ENCODE data around the gene SENP1.

SENP1 gene

DNA sequence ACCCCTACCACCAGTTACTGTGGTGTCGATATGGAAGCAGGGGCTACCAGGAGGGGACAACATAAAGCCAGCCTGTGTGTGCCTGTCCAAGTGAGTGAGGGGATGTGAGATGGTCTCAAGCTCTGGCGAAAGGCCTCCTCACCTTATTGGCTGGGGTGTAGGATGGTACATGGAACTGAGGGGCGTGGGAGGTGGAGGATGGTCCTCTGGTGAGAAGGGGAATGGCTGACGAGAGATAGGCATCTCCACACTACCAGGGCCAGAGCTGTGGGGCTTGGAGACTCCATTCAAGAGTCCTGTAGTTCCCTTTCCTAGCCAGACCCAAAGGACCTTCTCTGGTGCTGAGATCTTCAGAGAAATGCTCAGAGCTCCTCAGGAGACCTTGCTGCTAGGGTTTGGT, 69.1 kb downstream of the SENP1 start:
- no peak for DNase-seq (ENCODE audit: low read depth)

- DNase-seq (ENCODE audit: low read depth): no peak
These were observed 70.8 kb downstream of the SENP1 start for GRCh38 chr12:48034835-48035805.

DNA sequence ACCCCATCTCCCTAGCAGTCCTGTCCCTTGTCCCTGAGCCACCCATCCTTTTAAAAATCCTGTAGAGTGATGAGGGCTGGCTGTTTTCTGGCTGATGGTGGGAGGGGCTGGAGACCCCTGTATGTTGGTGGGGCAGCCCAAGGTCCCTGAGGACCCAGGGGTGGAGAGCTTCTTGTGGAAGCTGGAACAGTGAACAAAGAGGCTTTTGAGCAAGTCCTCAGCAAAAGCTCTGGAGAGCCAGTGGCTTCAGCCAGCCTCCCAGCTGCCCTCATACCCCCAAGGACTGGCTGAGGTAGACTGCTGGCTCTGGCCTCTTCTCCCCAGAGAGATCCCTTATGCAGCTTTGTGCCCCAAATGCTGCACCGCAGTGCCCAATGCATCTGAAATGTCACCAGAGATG, 72.4 kb downstream of the SENP1 start:
- no peak for DNase-seq (ENCODE audit: low read depth)

- DNase-seq (ENCODE audit: low read depth): no peak
These were observed 73.3 kb downstream of the SENP1 start for GRCh38 chr12:48032597-48032996.

GRCh38 chr12:48031135-48031960, 74.5 kb downstream of the SENP1 start:
- no peak for DNase-seq (ENCODE audit: low read depth)

DNA sequence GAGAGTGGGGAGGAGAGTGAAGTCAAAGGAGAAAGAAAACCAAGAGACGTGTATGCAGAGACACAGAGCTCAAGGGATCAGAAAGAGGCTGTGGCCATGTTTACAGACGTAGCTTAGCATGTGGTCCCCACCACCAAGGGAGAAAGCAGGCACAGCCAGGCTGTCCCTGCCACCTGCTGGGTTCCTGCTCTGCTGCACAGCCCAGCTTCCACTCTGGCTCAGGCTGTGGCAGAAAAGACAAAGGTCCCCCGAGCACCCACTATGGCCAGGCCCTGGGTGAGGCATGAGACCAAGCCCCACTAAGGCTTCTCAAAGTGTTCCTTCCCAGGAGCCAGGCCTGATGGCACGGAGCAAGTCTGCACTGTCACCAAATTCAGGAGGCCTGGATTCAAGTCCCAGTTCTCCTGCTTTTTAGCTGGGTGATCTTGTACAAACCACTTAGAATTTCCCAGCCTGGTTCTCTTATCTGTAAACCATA, 75.7 kb downstream of the SENP1 start:
- no peak for DNase-seq (ENCODE audit: low read depth)

DNA sequence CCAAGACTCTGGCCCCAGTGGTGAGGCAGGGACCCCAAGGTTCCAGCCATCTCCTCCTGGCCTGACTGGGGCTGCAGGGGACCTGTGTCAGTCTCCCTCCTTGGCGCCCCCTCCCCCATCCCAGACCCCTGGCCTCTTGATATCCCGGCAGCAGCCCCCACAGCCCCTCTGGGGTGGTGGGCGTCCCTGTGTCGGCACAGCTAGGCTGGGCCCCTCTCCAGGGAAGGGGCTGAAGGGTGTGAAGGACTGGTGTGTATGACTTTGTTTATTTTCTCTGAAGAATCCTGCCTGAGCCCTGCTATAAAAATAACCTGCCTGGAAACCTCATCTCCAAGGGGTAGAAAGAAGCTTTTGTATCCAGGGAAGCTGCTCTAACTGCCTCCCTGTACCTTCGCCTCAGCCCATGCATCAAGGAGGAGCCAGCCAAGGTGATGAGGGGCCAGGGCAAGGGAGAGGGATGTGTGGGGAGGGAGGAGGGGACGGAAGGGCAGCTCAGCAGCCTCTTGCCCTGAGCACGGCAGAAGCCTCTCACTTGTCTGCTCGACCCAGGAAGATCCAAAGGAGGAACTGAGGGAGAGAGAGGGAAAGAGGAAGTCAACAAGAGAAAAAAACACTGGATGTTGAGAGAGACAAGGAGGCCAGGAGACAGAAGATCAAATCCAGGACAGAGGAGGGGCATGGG, 76.2 kb downstream of the SENP1 start:
- no peak for DNase-seq (ENCODE audit: low read depth)

- DNase-seq (ENCODE audit: low read depth): no peak
These were observed 77.1 kb downstream of the SENP1 start for GRCh38 chr12:48028541-48029431.

DNA sequence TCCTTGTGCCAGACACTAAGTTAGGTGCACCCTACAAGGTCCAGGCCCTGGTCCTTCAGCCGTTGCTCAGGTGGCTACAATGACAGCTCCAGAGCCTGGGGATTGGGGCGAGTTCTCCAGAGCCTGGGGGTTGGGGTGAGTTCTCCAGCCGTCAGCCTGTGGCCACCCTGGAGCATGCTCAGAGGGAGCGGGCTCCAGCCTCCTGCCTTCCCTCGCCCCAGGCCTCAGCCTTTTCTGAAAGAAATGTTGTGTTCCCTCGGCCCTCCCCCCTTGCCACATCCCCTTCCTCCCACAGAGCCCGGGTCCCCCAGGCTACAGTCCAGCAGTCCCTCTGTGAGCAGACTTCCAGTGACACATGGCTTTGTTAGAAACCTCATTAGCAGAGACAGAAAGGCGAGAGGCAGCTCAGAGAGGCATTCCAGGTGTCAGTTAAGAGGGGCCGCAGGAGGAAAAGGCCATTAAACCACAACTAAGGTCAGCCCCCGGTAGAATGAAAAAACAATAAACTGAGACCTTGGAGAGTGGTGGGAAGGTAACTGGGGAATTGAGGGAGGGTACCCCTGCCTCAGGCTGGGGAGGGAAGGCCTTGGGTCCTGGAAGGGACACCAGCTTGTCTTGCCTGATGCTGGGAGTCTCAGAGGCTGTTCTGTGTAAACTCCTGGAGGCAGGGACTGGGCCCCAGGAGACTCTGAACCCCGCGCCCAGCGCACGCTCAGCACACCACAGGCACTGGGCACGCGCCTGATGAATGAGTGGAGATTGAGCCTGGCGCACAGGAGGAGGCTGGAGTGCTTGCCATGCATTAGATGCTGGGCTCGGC, 78.5 kb downstream of the SENP1 start:
- DNase-seq (ENCODE audit: low read depth): no peak

- no peak for DNase-seq (ENCODE audit: low read depth)
These were observed 79.6 kb downstream of the SENP1 start for GRCh38 chr12:48026060-48026827.

GRCh38 chr12:48025281-48025680, 80.6 kb downstream of the SENP1 start:
- DNase-seq (ENCODE audit: low read depth): no peak

- DNase-seq (ENCODE audit: low read depth): no peak
These were observed 81.1 kb downstream of the SENP1 start for GRCh38 chr12:48024735-48025134.

DNA sequence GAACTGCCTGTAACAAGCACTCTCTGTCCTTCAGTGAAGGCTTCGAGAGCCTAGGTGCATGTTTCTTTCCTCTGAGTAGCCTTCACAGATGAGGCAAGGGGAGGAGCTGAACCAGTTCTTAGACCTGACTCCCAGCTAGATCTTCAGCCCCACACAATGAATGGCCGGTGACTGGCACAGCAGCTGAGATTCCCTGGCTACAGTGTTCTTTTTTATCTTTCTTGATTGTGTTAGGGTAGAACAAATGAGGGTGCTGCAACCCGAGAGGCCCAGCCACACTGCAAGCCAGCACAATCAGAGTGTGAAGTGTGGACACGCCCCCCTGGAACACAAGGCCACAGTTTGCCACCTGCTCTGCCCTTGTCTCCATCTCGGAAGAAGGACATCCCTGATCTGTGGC, 82.5 kb downstream of the SENP1 start:
- no peak for DNase-seq (ENCODE audit: low read depth)

GRCh38 chr12:48022676-48023385, 83.0 kb downstream of the SENP1 start:
- DNase-seq (ENCODE audit: low read depth): no peak

DNA sequence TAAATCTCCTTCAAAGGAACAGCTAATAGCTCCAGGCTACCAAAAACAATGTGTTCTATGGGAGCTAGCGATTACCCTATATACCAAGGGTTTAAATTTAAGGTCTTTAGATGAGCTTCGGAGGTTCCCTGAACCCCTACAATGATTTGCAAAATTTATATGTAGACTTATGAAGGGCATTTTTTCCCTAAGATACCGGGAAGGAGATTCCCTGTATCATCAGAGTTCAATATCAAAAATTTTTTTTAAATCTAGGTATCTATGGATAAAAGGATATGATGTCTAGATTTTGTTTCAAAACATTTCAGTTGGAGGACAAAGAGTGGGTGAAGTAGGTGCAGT, 83.7 kb downstream of the SENP1 start:
- no peak for DNase-seq (ENCODE audit: low read depth)

GRCh38 chr12:48021485-48022179, 84.2 kb downstream of the SENP1 start:
- DNase-seq (ENCODE audit: low read depth): no peak

DNA sequence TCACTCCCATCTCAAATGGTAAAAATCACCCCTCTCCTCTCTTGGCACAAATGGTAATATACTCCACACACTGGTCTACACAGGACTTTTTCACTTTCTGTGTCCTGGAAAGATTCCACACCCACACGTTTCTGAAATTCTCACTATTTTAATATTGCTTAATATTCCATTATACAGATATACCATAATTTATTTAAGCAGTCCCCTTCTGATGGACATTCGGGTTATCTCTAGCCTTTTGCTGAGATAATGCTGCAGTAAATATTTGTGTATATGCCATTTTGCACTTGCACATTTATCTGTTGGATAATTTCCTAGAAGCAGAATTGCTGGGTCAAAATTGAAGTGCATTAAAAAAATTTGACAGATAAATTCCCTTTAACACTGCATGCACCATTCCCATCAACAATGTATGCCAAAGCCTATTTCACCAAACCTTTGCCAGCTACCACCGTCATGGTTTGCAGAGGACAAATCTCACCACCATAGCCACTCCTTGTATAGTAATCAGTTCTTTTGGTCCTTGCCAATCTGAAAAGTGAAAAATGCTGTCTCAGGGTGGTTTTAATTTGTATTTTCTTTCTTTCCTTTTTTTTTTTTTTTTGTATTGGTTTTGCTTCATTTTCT, 86.1 kb downstream of the SENP1 start:
- DNase-seq (ENCODE audit: low read depth): no peak

DNA sequence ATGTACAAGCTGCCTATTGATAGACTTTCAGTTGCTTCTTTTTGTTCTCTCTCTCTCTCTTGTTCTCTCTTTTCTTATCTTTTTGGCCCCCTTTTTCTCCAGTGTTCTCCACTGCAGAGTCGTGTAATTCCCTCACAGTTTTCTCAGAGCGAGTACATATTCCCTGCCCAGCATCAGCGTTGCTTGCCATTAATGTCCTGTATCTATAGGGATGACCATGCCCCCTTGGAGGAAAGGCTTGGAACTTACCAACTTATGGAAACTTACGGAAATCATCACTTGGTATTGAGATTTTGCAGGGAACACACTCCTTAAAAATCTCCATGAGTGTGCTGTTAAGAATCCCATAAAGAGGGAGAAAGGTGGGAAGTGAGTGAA, 87.3 kb downstream of the SENP1 start:
- no peak for DNase-seq (ENCODE audit: low read depth)

All from stimulated activated CD8-positive, alpha-beta memory T cell treated with anti-CD3 and anti-CD28 coated beads, Interleukin-12 subunit alpha, Interleukin-12 subunit beta, amount 100 ng/mL, for 4 hours (primary cell).